ENCODE results near the gene TOPBP1.

- no peak for TF ChIP-seq CTCF (IDR thresholded peaks at IDR 0.05)
- no peak for TF ChIP-seq POLR2A (IDR thresholded peaks at IDR 0.05)
Observed at GRCh38 chr3:133659806-133660205, 1.9 kb downstream of the TOPBP1 start.
